H1 (cell line): ENCODE data around the gene SFRP2. TPM values are rescaled to one million over a fixed set of nuclear protein-coding genes. Genes with fewer than 3 reads are reported as not detected.
A peak's percentile ranks its signal among the peaks of the same experiment; 100 is the strongest.

Experiments used
- CTCF ChIA-PET: fragments of 300-600 bp; sonication (Branson Sonifier 250); formaldehyde crosslinking; loops from one replicate; lab custom pipeline; 2021; ENCODE audit not compliant: partially characterized antibody; lab: Charles Lee
- POLR2A ChIA-PET: fragments of 300-600 bp; sonication (Branson Sonifier 250); formaldehyde crosslinking; loops from one replicate; lab custom pipeline; 2021; ENCODE audit warnings: inconsistent platforms; ENCODE audit not compliant: partially characterized antibody; lab: Charles Lee
- DNase-seq, 2 experiments: peaks; one replicate each; pipeline versions ENCODE4 v3.0.0 to v3.0.0-alpha.2; 2010 to 2022; ENCODE audit warnings: low spot score in 2 of 2, low read depth in 1 of 2, mixed read lengths in 1 of 2
- FAIRE-seq: peaks from 2 replicates; lab custom pipeline; 2011; peaks lifted over from hg19 to GRCh38; lab: Jason Lieb, UNC
- H2AFZ ChIP-seq: 2 replicates; pipeline ENCODE4 v1.8.1; 2012; ENCODE audit warnings: low read length, inconsistent platforms
- H2AK5ac ChIP-seq: 2 replicates; pipeline ENCODE4 v1.6.1; 2013; ENCODE audit warnings: low read depth, low read length
- H2BK120ac ChIP-seq: replicated peaks from 2 replicates; pipeline ENCODE3; 2013; ENCODE audit warnings: low read depth, low read length, inconsistent platforms
- H2BK12ac ChIP-seq: 2 replicates; pipeline ENCODE4 v1.6.1; 2013; ENCODE audit warnings: low read depth, low read length
- H2BK15ac ChIP-seq: 2 replicates; pipeline ENCODE4 v1.6.1; 2013; ENCODE audit warnings: low read length
- H2BK20ac ChIP-seq: 2 replicates; pipeline ENCODE4 v1.6.1; 2013; ENCODE audit warnings: low read length
- H2BK5ac ChIP-seq: 2 replicates; pipeline ENCODE4 v1.6.1; 2013; ENCODE audit warnings: low read depth, low read length
- H3K14ac ChIP-seq: 2 replicates; pipeline ENCODE4 v1.6.1; 2013; ENCODE audit warnings: inconsistent platforms; ENCODE audit not compliant: insufficient read length
- H3K18ac ChIP-seq: 2 replicates; pipeline ENCODE4 v1.6.1; 2013; ENCODE audit warnings: low read length; ENCODE audit errors: extremely low read depth
- H3K23ac ChIP-seq: 2 replicates; pipeline ENCODE4 v1.6.1; 2013; ENCODE audit warnings: inconsistent platforms; ENCODE audit not compliant: insufficient read length
- H3K23me2 ChIP-seq: 2 replicates; pipeline ENCODE4 v1.6.1; 2013; ENCODE audit warnings: low read depth, low read length
- H3K27ac ChIP-seq: 2 replicates; pipeline ENCODE4 v1.6.1; 2011; ENCODE audit warnings: low read depth, low read length, inconsistent platforms
- H3K27me3 ChIP-seq, 4 experiments: replicated peaks in 1 of 4; 1 replicate in 1 of 4; 2 replicates in 3 of 4; pipeline versions ENCODE4 v1.6.1 to v1.8.1; 2011 to 2013; ENCODE audit warnings: low read length in 3 of 4, mild to moderate bottlenecking in 3 of 4, inconsistent platforms in 2 of 4, mixed read lengths in 2 of 4, moderate library complexity in 1 of 4; ENCODE audit not compliant: control insufficient read depth in 3 of 4, insufficient read depth in 3 of 4; ENCODE audit errors: extremely low read depth in 1 of 4
- H3K36me3 ChIP-seq, 4 experiments: 2 replicates each; pipeline versions ENCODE4 v1.6.1 to v1.8.1; 2011 to 2013; ENCODE audit warnings: mild to moderate bottlenecking in 4 of 4, low read length in 3 of 4, moderate library complexity in 2 of 4, control low read depth in 1 of 4, inconsistent platforms in 1 of 4; ENCODE audit not compliant: insufficient read depth in 4 of 4, control insufficient read depth in 2 of 4
- H3K4ac ChIP-seq: replicated peaks from 2 replicates; pipeline ENCODE3; 2013; ENCODE audit warnings: low read length, low read depth, mixed read lengths, inconsistent platforms; ENCODE audit not compliant: insufficient read length
- H3K4me1 ChIP-seq, 4 experiments: replicated peaks in 1 of 4; 1 replicate in 1 of 4; 2 replicates in 3 of 4; pipeline versions ENCODE4 v1.6.1 to v1.8.1; 2011 to 2013; ENCODE audit warnings: low read length in 3 of 4, inconsistent platforms in 2 of 4, mixed read lengths in 1 of 4; ENCODE audit not compliant: insufficient read depth in 4 of 4, control insufficient read depth in 3 of 4
- H3K4me2 ChIP-seq, 2 experiments: 2 replicates each; pipeline versions ENCODE4 v1.6.1 to v1.8.1; 2011 to 2013; ENCODE audit warnings: low read depth in 2 of 2, low read length in 2 of 2, control low read depth in 1 of 2, inconsistent platforms in 1 of 2, mild to moderate bottlenecking in 1 of 2; ENCODE audit not compliant: insufficient read depth in 1 of 2
- H3K4me3 ChIP-seq, 4 experiments: fragments of 200-600, 300-600 bp in 1 of 4; sonication (generic), shearing (Covaris generic), sonication (Bioruptor Twin) in 1 of 4; 2 replicates each; pipeline versions ENCODE4 v1.5.1 to v1.8.1; 2011 to 2016; ENCODE audit warnings: low read length in 4 of 4, low read depth in 3 of 4, control low read depth in 2 of 4, inconsistent platforms in 2 of 4, mild to moderate bottlenecking in 2 of 4, mixed read lengths in 1 of 4, moderate library complexity in 1 of 4; ENCODE audit not compliant: insufficient read depth in 2 of 4; ENCODE audit errors: extremely low read depth in 1 of 4
- H3K56ac ChIP-seq: replicated peaks from 2 replicates; pipeline ENCODE3; 2013; ENCODE audit warnings: low read depth, mild to moderate bottlenecking, mixed read lengths, low read length, inconsistent platforms; ENCODE audit not compliant: insufficient read length
- H3K79me1 ChIP-seq: 2 replicates; pipeline ENCODE4 v1.6.1; 2013; ENCODE audit warnings: low read depth, low read length, control low read depth
- H3K79me2 ChIP-seq, 2 experiments: 2 replicates each; pipeline versions ENCODE4 v1.6.1 to v1.8.1; 2012 to 2013; ENCODE audit warnings: low read length in 2 of 2, mild to moderate bottlenecking in 2 of 2, inconsistent platforms in 1 of 2; ENCODE audit not compliant: insufficient read depth in 2 of 2, control insufficient read depth in 1 of 2
- H3K9ac ChIP-seq, 4 experiments: replicated peaks in 1 of 4; 1 replicate in 1 of 4; 2 replicates in 3 of 4; pipeline versions ENCODE4 v1.6.1 to v1.8.1; 2011 to 2013; ENCODE audit warnings: low read depth in 3 of 4, low read length in 3 of 4, control low read depth in 2 of 4, mild to moderate bottlenecking in 2 of 4, moderate library complexity in 2 of 4, inconsistent platforms in 1 of 4; ENCODE audit errors: extremely low read depth in 1 of 4
- H3K9me3 ChIP-seq, 2 experiments: 2 replicates each; pipeline versions ENCODE4 v1.6.1 to v1.8.1; 2012 to 2013; ENCODE audit warnings: mild to moderate bottlenecking in 2 of 2, moderate library complexity in 2 of 2, control low read depth in 1 of 2, inconsistent platforms in 1 of 2, low read depth in 1 of 2, low read length in 1 of 2, mixed read lengths in 1 of 2; ENCODE audit not compliant: insufficient read depth in 2 of 2
- H4K20me1 ChIP-seq, 2 experiments: replicated peaks in 1 of 2; 2 replicates each; pipeline versions ENCODE3 to v1.8.1; 2011 to 2013; ENCODE audit warnings: inconsistent platforms in 2 of 2, low read length in 2 of 2, mild to moderate bottlenecking in 1 of 2; ENCODE audit not compliant: insufficient read depth in 2 of 2, control insufficient read depth in 1 of 2
- H4K5ac ChIP-seq: 2 replicates; pipeline ENCODE4 v1.6.1; 2013; ENCODE audit warnings: low read length, low read depth, mixed read lengths, inconsistent platforms; ENCODE audit not compliant: insufficient read length
- H4K8ac ChIP-seq: 2 replicates; pipeline ENCODE4 v1.8.0; 2013; ENCODE audit warnings: mild to moderate bottlenecking, moderate library complexity, low read length, inconsistent platforms; ENCODE audit not compliant: insufficient read depth; ENCODE audit errors: extremely low read depth
- H4K91ac ChIP-seq: replicated peaks from 2 replicates; pipeline ENCODE3; 2013; ENCODE audit warnings: low read length, mixed read lengths, inconsistent platforms; ENCODE audit not compliant: insufficient read length
- CBX5 ChIP-seq: fragments of 300-800, 300-1000 bp; sonication (generic); IDR thresholded peaks from 2 replicates; pipeline ENCODE4 v1.7.1; 2016; ENCODE audit warnings: antibody characterized with exemption, low read length, low read depth
- CREB1 ChIP-seq: IDR thresholded peaks from 2 replicates; pipeline ENCODE4 v1.6.1; 2012; ENCODE audit warnings: inconsistent platforms
- EGR1 ChIP-seq: IDR thresholded peaks from 2 replicates; pipeline ENCODE4 v1.6.1; 2011; ENCODE audit warnings: low read depth, low read length, borderline replicate concordance
- HDAC2 ChIP-seq, 2 experiments: fragments of 300-600 bp in 1 of 2; sonication (generic) in 1 of 2; IDR thresholded peaks; 2 replicates each; pipeline ENCODE4 v1.6.1; 2011 to 2012; ENCODE audit warnings: low read depth in 2 of 2, low read length in 2 of 2, mild to moderate bottlenecking in 2 of 2, moderate library complexity in 2 of 2, borderline replicate concordance in 1 of 2, inconsistent platforms in 1 of 2
- KDM4A ChIP-seq: IDR thresholded peaks from one replicate; pipeline ENCODE4 v1.7.1; 2012; ENCODE audit warnings: low read depth, mild to moderate bottlenecking, moderate library complexity, low read length, inconsistent platforms; ENCODE audit not compliant: severe bottlenecking
- KDM5A ChIP-seq: fragments of 200-600 bp; IDR thresholded peaks from 2 replicates; pipeline ENCODE4 v1.7.1; 2012; ENCODE audit warnings: mild to moderate bottlenecking, low read length, inconsistent platforms, mixed read lengths
- PHF8 ChIP-seq: fragments of 200-600 bp; sonication (generic); conservative IDR thresholded peaks from 2 replicates; pipeline ENCODE4 v1.7.1; 2012; ENCODE audit warnings: low read depth, mild to moderate bottlenecking, inconsistent platforms, low read length, moderate library complexity
- POLR2AphosphoS5 ChIP-seq: IDR thresholded peaks from 2 replicates; pipeline ENCODE4 v1.6.1; 2011; ENCODE audit warnings: low read depth, low read length
- TAF1 ChIP-seq: IDR thresholded peaks from 2 replicates; pipeline ENCODE4 v1.6.1; 2011; ENCODE audit warnings: mild to moderate bottlenecking, low read depth, low read length
- TBP ChIP-seq: IDR thresholded peaks from 2 replicates; pipeline ENCODE4 v1.6.1; 2011; ENCODE audit warnings: low read depth, low read length, improper control_type of control experiment
- WGBS, 2 experiments: shearing (Covaris generic) in 1 of 2; methylation state at CpG; one replicate each; pipeline versions ENCODE4 v1.1.6 to v1.1.7; 2013 to 2015; ENCODE audit warnings: low lambda C conversion rate in 2 of 2, mixed read lengths in 2 of 2, inconsistent platforms in 1 of 2, low coverage in 1 of 2, missing lambda C conversion rate in 1 of 2; ENCODE audit not compliant: insufficient replicate concordance in 2 of 2, insufficient coverage in 1 of 2, insufficient read length in 1 of 2; ENCODE audit errors: extremely low coverage in 1 of 2, missing lambda C conversion rate in 1 of 2; 5-methylcytosine and 5-hydroxymethylcytosine counted together
- polyA plus RNA-seq, 7 experiments: library from polyadenylated mRNA; depleted of rRNA in 3 of 7; stranded (reverse) in 5 of 7; unstranded in 2 of 7; fragments of >200 nt in 5 of 7; fragments of 200-250 nt in 2 of 7; gene quantifications; 1 replicate in 5 of 7; 2 replicates in 1 of 7; 4 replicates in 1 of 7; pipeline versions ENCODE4 v1.2.1 to v1.2.3, GENCODE V29; 2011 to 2013; ENCODE audit warnings: missing spikeins in 2 of 7, mixed read lengths in 2 of 7
- total RNA-seq: library from RNA; stranded (reverse); fragmentation: NEBNext Ultra II Directional; extraction: Animal tissue kit (Norgen Biotek cat#: 25700); gene quantifications from 2 replicates; pipeline ENCODE4 v1.2.1, GENCODE V29; 2021

Gene SFRP2
- total and polyA plus RNA-seq, 2 of the 8 experiments (the other 6 are each of a cell fraction or from before 2014, with no cell fraction given) = 108 to 342 TPM

DNA sequence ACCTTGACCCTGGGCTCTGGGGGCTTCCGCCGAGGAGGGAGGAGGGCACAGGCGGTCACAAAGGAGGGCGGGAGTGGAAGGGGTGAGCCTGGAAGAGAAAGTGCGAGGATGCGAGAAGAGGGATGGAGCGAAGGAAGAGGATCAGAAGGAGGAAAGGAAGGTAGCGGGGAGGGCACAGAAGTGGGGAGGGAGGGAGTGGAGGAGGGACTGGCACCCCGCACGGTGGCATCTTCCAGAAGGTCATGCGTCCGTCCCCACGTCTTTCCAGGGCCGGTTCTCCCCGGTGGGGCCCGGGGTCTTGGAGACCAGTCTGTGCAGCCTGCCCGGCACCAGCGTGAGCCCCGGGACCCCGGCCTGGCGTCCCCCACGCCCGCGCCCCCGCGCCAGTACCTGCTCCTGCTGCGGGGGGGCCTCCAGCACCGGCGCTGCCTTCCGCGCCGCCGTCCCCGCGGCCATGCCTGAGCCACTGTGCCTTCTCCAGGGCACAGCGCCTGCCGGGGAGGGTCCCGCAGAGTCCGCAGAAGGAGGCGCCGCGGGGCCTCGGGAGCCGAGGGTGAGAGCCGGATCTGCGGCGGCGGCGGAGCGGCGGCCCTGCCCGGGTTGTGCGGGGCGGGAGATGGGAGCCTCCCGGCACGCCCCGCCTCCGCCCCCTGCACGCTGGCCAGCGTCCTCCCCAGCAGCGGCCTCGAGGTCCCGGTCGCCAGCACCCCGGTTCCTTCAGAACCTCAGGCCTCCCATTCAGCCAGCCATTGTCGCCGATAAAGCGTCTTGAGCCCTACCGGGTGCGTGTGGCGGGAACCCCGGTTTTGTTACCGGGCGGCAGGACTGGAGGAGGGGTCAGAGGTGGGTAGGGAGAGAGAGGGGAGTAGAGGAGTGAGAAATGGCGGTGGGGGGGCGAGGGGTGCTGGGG, 29.2 kb downstream of the SFRP2 start, which contains the start of gene RNF175:
Gene RNF175 (minus strand): TSS at position 618 of the 910 bp plus-strand sequence. CDS start 162 bp downstream, at position 456.
- Histone ChIP-seq H3K9me3 (no peaks in the 10 kb centered on the region), H2BK15ac (peak within 1 kb of the TSS; percentile 90; the same call in 1 of the 2 replicates), H3K4me3 (peak within 1 kb of the TSS; percentile 70 to 87 (median 72)), H2BK20ac (0 out of 2 replicates have a peak within 1 kb of the TSS, but pooled peaks have one; percentile 34), H3K9ac (peak within 1 kb of the TSS; percentile 14 to 72 (median 64)), H3K27me3 (peaks cover 0 to 4% (median 0%) of the 10 kb centered on the region in 4 experiments; a peak in 5 of 7 replicates), H3K23ac (no peak within 1 kb of the TSS), H2AFZ (peak within 1 kb of the TSS; percentile 43; the same call in 1 of the 2 replicates), H3K79me1 (no peaks in the 10 kb centered on the region; the same call in none of the 2 replicates), H3K23me2 (peaks cover 14% of the 10 kb centered on the region), H3K4me2 (peak within 1 kb of the TSS; percentile 89 to 98), H4K91ac (peak within 1 kb of the TSS; percentile 61), H3K36me3 (no peaks in the 10 kb centered on the region), H3K56ac (peak within 1 kb of the TSS; percentile 59), H2BK5ac (peak within 1 kb of the TSS; percentile 60; the same call in 1 of the 2 replicates), H4K8ac (peak within 1 kb of the TSS; percentile 80), H3K14ac (no peak within 1 kb of the TSS), H2BK12ac (peak within 1 kb of the TSS; percentile 75; the same call in 1 of the 2 replicates), H3K79me2 (peaks cover 0 to 3% of the 10 kb centered on the region in 2 experiments; a peak in 1 of 4 replicates), H4K20me1 (peaks cover 0 to 8% of the 10 kb centered on the region in 2 experiments), H3K4me1 (peaks cover 11 to 27% (median 21%) of the 10 kb centered on the region in 4 experiments; a peak in 6 of 7 replicates), H3K18ac (peak within 1 kb of the TSS; percentile 93), H2BK120ac (peak within 1 kb of the TSS; percentile 12), H3K27ac (peak within 1 kb of the TSS; percentile 60; the same call in 1 of the 2 replicates), H2AK5ac (peak within 1 kb of the TSS; percentile 47; the same call in 1 of the 2 replicates), H4K5ac (peak within 1 kb of the TSS; percentile 57), H3K4ac (peak within 1 kb of the TSS; percentile 36)
- ChIA-PET POLR2A (interaction anchor here (0.6 to 2.4 kb wide), 11 partner anchors 10 to 179 kb away, joined by 3 to 10 read pairs (median 4); partner anchors contain the start of gene SFRP2), CTCF (interaction anchor here (0.6 to 2.8 kb wide), 3 partner anchors 9 to 103 kb away, joined by 3 to 13 read pairs (median 11); no protein-coding TSS in a partner anchor)
- WGBS, 2 experiments = 2% methylated on average over 25 of the region's 76 CpGs; no CpG with 5 or more reads in 1 of the 2 experiments
- FAIRE-seq (no peak), DNase-seq (peak in 1 of 2 experiments; percentile 71)
- peak; percentile 58 for TF ChIP-seq PHF8
- TF ChIP-seq HDAC2 (IDR thresholded peaks at IDR 0.05; ENCODE audit: borderline replicate concordance in 1 of 2, low read depth in 2 of 2, low read length in 2 of 2) = peak; percentile 32 to 56; a peak in 1 of 4 replicates
- TF ChIP-seq CBX5 = no peak
- TF ChIP-seq EGR1 = peak; percentile 91
- peak; percentile 39; the same call in 1 of the 2 replicates for TF ChIP-seq POLR2AphosphoS5
- TF ChIP-seq CREB1 = no peak; the same call in 1 of the 2 replicates
- TF ChIP-seq TBP = 0 out of 2 replicates have a peak, but pooled peaks have one; percentile 32
- TF ChIP-seq KDM5A = no peak
- peak; percentile 34; the same call in 1 of the 2 replicates for TF ChIP-seq TAF1
- TF ChIP-seq KDM4A = peak; percentile 92
